ENCODE data around the gene MDFIC.
"Not testable (repeated sequence)": the region's sequence is repeated elsewhere in the genome, so short reads cannot be mapped to it uniquely, and the experiment has no call there.

MDFIC gene, protein sequence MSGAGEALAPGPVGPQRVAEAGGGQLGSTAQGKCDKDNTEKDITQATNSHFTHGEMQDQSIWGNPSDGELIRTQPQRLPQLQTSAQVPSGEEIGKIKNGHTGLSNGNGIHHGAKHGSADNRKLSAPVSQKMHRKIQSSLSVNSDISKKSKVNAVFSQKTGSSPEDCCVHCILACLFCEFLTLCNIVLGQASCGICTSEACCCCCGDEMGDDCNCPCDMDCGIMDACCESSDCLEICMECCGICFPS

DNA sequence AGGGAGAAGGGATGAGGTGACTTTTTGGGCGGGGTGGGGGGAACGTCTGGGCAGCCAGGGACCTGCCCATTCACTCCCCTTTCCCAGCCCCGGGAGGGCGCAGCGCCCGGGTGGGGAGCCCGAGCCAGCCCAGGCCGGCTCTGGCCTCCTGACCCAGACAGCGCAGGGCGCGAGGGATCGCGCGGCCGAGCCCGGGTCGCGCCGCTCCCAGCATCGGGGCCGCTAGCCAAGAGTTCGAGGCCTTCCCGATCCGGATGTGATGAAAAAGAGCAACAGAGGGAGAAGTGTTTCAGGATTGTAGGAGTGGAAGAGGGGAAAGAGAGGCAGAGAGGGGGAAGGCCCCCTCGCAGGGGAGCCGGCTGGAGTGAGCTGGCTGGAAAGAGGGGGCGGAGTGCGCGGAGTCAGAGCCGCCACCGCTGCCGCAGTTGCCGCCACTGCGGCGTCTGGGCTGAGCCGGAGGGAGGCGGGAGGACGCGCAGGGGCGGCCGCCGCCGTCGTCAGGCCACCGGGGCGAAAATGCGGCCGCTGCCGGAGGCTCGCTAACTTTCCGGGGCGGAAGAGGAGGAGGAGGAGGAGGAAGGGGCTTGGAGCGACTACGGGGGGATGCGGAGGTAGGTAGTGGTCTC, at the start of gene MDFIC:
Gene MDFIC, plus strand, starts transcription at position 69 of the 626 bp plus-strand sequence. CDS start 940 bp downstream, outside the sequence.
- peak in 1 of 2 donors; percentile 46 for DNase-seq (ENCODE audit: low read depth in 2 of 2, low spot score in 1 of 2)

DNA sequence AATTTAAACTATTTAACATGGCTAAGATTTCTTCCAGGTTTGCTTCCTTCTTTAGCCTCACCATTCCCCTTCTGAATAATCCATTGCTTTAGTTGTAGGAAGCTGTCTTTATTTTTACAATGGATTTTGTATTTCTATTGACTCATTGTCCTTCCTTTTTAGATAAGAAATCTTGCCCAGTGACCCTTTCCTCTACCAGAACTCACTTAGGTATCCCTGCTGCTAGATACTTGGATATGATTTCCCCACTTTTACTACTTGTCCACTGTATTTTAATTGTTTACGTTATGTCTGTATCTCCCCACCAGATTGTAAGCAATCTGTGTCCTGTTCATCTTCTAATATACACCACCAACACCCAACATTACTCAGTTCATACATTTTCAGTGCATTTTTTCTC, 47.7 kb upstream of the MDFIC start:
- no peak for DNase-seq (ENCODE audit: low read depth in 2 of 2, low spot score in 1 of 2)

DNA sequence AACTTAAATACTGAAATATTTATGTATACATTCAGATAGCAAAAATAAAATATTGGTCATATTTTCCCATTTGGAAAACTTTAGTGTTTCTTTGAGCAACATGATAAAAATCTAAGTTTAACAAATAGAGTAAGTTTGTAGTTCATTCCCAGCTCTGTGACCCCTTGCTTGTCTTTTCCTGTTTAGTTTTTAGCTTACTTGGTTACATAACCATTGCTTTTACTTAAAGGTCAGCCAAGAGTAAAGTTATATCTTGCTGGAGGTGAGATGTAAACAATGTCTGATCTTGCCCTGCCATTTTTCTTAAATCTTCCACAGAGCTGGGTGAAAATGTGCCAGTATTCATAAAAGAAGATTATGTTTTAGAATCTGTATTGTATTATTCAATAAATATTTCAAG, 46.7 kb upstream of the MDFIC start:
- DNase-seq (ENCODE audit: low read depth in 2 of 2, low spot score in 1 of 2), result no peak

DNA sequence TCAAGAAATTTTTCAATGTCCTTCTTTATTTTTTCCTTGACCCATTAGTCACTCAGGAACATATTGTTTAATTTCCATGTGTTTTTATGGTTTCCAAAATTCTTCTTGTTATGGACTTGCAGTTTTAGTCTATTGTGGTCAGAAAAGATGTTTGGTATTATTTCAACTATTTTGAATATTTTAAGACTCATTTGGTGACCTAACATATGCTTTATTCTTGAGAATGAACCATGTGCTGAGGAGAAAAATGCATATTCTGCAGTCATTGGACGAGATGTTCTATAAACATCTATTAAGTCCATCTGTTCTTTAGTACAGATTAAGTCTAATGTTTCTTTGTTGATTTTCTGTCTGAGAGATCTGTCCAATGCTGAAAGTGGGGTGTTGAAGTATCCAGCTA, 42.3 kb upstream of the MDFIC start:
- no peak for DNase-seq (ENCODE audit: low read depth in 2 of 2, low spot score in 1 of 2)

DNA sequence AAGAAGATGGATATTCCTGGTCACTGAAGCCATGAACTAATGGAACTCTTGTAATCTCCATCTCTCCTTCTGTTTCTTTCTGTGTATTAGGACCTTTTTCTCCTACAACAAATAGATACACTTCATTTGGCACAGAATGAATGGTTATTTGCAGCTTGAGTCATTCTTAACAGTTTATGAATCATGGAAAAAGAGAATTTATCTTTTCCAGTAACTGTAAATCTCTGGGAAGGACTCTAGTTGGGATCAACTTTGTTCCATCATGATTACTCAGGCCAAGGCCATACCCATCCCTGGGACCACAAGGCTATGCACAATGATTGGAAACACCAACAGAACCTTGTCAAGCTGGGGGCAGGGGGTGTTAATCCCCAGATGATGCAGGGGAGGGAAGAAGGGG, 36.1 kb upstream of the MDFIC start:
- DNase-seq (ENCODE audit: low read depth in 2 of 2, low spot score in 1 of 2), result no peak

DNA sequence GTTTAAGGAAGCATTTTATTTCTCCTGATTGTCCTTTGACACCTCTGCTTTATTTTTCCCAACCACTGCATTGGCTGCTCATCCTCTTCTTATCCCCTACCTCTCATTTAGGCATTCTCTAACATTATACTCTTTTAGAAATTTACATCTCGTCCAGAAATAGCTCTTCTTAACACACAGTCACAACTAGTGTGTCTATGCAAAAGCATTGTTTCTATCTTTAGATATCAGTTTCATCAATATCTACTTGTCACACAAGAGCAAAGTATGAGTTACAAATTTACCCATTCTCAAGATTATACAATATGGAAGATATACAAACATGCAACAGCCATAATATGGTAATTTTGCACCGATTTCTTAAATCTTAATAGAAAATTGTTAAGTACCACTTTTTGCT, 35.7 kb upstream of the MDFIC start:
- DNase-seq (ENCODE audit: low read depth in 2 of 2, low spot score in 1 of 2), result no peak

DNA sequence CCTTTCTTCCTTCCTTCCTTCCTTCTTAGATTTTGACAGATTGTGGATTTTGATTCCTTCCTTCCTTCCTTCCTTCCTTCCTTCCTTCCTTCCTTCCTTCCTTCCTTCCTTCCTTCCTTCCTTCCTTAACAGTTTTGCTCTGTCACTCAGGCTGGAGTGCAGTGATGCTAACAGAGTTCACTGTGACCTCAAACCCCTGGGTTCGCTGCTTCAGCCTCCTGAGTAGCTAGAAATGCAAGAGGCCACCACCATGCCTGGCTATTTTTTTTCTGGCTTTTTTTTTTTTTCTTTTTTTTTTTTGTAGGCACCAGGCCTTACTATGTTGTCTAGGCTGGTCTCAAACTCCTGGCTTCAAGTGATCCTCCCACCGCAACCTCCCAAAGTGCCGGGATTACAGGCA, 32.8 kb upstream of the MDFIC start:
- not testable (repeated sequence) for DNase-seq (ENCODE audit: low read depth in 2 of 2, low spot score in 1 of 2)

DNA sequence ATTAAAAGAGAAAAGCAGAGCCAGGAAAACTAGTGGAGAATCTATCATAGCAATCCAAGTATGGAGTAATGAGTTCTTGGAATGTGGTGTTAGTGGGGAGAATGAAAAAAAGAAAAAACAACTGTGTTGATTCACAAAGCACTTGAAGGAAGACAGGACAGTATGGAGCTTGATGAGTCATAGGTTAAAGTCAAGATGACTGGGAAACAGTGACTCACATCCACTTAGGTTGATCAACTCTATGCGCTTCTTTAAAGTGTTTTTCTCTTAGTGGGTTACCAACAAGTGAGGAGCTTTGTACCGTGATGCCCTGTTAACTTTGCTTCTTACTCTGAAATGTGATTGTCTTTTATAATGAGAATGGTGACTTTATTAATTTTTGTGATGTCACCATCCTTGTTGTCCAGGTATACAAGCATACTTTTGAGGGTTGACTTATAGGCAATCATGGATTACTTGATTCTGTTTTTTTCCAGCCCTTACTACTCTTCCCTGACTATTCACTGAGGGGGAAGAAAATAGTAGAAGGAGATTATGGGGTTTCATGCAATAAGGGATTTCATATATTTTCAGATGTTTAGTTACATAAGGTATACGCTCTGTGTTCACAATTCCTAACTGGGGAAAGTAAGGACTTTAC, 32.1 kb upstream of the MDFIC start:
- no peak for DNase-seq (ENCODE audit: low read depth in 2 of 2, low spot score in 1 of 2)

DNA sequence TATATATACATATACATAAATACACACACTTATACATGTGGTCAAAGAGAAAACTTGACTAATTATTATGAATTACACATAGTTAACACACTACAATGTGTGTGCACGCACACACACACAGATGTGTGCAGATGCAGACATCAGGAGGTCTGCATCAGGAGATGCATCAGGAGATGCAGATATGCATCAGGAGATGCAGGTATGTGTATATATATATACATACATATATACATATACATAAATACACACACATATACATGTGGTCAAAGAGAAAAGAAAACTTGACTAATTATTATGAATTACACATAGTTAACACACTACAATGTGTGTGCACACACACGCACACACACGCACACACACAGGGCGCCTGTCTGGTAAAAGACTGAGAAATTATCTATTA, 31.3 kb upstream of the MDFIC start:
- no peak for DNase-seq (ENCODE audit: low read depth in 2 of 2, low spot score in 1 of 2)

DNA sequence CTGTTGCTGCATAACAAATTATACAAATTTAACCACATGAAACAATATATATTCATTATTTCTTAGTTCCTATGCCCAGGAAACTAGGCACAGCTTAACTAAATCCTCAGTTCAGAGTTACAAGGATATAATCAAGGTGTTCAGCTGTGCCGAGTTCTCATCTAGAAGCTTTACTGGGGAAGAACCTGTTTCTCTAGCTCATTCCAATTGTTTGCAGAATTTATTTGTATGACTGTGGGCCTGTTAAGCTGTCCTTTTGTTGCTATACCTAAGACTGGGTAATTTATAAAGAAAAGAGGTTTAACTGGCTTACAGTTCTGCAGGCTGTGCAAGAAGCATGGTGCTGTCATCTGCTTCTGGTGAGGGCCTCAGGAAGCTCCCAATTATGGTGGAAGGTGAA, 21.8 kb upstream of the MDFIC start:
- DNase-seq (ENCODE audit: low read depth in 2 of 2, low spot score in 1 of 2), result no peak

DNA sequence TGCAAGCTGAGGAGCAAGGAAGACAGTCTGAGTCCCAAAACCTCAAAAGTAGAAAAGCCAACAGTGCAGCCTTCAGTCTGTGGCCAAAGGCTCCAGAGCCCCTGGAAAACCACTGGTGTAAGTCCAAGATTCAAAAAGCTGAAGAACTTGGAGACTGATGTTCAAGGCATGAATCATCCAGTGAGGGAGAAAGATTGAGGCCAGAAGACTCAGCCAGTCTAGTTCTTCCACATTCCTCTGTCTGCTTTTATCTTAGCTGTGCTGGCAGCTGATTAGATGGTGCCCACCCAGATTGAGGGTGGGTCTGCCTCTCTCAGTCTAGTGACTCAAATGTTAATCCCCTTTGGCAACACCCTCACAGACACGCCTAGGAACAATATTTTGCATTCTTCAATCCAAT, 20.1 kb upstream of the MDFIC start:
- no peak for DNase-seq (ENCODE audit: low read depth in 2 of 2, low spot score in 1 of 2)

DNA sequence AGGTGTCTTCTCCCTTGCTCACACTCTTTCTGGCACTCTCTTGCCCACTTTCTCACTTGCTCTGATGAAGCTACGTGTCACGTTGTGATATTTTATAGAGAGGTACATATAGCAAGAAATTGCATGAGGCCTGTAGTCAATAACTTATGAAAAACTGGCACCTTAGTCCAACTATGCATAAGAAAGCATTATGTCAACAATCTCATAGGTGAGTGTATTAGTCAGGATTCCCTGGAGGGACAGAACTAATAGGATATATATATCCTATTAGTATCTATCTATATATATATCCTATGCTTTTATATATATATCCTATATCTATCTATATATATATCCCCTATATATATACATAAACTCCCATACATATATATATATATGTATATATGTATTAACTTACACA, 18.8 kb upstream of the MDFIC start:
- DNase-seq (ENCODE audit: low read depth in 2 of 2, low spot score in 1 of 2), result no peak

DNA sequence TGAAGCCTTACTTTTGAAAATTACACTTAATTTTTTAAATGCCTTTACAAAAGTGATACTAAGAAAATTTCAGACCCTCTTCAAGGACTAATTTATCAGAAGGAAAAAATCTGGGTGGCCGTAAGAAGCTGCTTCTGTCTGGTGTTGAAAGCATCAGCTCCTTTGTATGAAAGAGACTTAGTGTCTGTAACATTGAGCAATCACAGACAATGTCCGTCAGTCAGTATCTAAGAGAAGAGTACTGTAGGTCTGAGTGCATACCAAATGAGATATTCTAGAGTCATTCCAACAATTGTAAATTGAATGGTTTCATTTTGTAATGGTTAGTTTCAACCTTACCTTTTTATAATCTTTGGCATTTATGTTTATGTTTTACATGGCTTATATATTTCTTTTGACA, 11.1 kb upstream of the MDFIC start:
- DNase-seq (ENCODE audit: low read depth in 2 of 2, low spot score in 1 of 2), result no peak

DNA sequence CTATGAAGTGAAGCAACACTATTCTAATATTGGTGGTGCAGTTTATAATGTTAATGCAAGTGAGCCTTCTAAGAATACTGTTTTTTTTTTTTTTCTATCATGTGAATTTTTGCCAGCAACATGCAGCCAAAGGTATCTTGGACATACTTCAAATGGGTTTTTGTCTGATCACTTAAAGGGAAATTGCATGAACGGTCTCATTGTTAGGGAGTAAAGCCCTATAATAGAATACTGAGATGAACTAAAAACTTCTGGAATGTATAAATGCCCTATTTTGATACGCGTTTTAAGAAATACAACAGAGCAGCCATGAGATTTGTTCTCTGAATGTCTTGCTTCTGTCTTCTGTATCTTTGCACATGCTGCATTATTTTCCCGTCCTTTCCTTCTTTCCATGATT, 10.5 kb upstream of the MDFIC start:
- no peak for DNase-seq (ENCODE audit: low read depth in 2 of 2, low spot score in 1 of 2)

DNA sequence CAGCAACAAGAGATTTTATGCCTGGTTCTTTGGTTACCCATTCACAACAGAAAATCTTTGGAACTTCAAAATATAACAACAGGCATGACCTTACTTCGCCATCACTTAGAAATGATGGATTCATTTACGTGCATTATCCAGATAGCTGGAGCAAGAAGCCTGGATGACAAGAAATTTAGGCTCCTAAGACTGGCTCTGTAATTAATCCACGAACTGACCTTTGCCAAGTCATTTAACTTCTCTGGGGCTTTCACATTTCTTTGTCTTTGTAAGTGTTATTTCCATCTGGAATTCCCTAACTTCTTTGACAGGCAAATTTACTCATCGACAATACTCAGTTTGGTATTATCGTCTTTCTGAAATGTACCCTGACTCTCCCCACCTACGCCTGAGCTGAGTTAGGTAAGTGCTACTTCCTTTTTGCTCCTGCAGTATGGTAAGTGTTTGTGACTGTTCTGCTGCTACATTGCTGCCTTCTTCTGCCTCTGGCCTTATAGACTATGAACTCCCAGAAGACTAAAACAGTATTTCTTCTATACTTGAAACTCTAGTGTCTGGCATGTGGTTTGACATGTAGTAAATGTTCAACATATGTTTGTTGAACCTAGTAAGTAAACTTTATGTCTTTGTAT, 5.5 kb upstream of the MDFIC start:
- peak in 1 of 2 donors; percentile 6 for DNase-seq (ENCODE audit: low read depth in 2 of 2, low spot score in 1 of 2)

DNA sequence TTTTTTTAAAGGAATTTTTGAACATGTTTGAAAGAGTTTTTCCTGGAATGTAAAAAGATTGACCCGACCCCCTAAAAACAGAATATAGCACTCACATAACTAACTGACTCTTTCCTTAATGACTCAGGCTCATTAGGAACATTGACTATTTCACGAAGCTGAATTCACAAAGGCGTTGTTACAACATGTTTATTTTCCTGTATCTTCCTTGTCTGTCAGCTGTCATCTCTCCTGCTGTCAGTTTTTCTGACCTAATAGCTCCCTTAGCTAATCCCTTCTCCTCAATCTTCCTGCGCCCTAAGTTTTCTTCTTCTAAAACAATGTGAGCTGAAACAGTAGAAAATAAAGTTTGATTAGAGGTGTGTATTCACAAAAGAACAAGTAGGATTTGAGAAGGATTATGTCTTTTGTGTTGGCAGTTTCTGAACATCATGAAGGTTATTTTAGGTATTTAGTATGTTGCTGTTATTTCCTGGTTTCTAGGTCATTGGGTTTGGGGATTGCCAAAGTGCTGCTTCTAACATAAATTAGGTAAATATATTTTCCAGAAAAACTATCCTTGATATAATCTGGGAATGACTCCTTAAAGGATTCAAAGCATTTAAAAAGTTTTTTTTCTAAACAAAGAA, 4.6 kb upstream of the MDFIC start:
- no peak for DNase-seq (ENCODE audit: low read depth in 2 of 2, low spot score in 1 of 2)

DNA sequence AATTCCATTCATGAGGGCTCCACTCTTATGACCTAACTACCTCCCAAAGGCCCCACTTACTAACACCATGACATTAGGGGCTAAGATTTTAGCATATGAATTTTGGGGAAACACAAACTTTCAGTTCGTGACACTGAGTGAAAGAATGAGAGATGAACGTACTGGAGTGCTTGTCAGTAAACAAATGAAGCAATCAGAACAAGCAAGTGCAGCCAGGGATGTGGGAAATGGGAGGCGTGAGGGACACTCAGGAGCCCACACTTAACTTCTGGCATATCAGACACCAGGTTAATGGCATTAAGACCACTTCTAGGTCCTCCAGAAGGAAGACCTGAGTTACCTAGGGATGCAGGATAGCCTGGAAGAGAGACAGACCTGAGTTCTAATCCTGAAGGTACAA, 2.3 kb upstream of the MDFIC start:
- no peak for DNase-seq (ENCODE audit: low read depth in 2 of 2, low spot score in 1 of 2)

DNA sequence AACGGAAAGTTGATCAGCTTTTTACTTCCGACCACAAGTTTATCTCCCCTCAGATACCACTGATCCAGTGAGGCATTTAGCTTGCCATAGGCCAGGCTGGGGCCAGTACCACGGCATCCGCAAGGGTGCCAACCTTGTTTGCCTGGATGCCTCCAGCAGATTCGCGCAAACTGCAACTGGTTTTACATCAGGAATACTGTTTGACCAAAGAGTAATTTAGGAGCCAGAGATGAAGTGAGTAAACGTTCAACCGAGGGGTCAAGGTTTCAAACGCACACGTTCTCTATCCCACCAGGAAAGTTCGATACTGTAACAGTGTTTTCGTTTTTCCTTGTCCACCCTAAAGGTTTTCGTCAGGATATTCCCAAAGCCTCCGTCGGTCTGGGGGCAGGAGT, 266 bp upstream of the MDFIC start:
- DNase-seq (ENCODE audit: low read depth in 2 of 2, low spot score in 1 of 2), result no peak

DNA sequence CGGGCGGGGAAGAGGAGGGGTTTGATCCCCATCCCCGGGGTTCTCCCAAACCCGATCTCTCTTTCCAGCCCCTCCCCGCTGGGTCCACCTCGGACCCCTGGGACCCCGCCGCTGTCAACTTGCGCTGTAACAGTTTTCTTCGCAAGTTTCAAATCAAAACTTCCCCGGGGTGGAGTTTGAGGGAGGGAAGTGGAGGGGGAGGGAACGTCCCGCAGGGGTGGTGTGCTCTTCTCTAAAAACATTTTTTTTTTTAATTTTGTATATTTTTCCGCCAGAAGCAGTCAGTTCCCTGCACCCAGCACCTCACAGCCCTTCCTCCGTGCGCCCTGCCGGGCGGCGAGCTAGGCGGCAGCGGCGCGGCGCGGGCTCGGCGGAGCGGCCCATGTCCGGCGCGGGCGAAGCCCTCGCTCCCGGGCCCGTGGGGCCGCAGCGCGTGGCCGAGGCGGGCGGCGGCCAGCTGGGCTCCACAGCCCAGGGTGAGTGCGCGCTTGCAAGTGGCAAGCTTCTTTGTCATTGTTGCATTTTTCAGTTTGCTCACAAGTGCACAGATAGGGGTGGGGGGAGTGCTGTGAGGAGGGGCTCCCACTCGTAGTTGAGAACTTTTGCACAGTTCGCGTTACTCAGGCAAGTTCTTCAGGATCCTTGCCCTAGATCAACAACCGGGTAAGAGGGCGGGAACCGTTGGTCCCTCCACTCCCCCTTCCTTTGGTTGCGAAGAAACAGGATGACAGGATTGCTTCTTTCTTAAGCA, 933 bp downstream of the MDFIC start:
- DNase-seq (ENCODE audit: low read depth in 2 of 2, low spot score in 1 of 2), result peak in 1 of 2 donors; percentile 29

DNA sequence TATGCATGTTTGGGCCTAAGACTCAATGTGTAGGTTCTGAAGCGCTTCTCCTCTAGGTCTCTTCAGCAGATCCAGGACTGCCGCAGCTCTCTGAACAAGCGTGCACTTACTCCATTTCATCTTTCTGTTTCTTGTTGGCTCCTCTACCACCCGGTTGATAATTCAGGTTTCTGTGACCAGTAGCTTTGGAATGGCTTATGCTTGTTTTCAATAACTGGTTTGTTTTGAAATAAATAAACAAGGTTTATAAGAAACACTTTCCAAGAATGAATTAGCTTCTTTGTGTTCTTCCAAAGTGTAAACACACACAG, 1.5 kb downstream of the MDFIC start:
- no peak for DNase-seq (ENCODE audit: low read depth in 2 of 2, low spot score in 1 of 2)

DNA sequence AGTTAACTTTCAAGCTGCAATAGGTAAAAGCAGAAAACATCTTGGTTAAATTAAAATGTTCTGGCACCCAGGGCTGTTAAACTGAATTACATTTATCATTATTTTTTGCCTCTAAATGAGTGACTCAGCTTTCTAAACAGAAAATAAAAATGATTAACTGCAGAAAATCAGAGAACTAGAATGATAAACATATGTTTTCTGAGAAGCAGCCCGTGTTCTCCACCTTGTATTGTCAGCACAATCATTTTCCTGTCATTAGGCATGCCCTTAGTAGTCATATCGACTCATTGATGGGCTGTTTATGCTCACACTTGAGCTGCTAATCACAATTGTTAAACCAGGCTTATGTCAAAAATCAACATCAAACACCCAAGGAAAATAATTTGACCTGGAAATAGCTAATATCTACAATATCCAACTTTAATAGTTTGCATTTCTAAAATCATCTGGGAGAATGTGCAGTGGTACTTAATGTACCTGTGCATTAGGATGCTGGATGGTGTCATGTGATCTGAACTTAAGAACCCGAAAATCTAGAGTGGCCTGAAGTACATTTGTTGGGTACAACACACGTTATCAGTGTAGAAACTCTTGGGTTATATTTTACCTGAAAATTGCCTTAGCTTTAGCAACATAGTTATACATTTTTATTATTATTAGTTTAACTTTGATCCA, 2.3 kb downstream of the MDFIC start:
- DNase-seq (ENCODE audit: low read depth in 2 of 2, low spot score in 1 of 2), result no peak

All from stimulated activated CD8-positive, alpha-beta memory T cell treated with anti-CD3 and anti-CD28 coated beads, Interleukin-4, amount 100 ng/mL, for 4 hours (primary cell).